AG04450 (cell line): ENCODE data around the gene BRICD5. TPM values are rescaled to one million over a fixed set of nuclear protein-coding genes. Genes with fewer than 3 reads are reported as not detected.

Source experiments
- CTCF ChIA-PET: fragments of 300-600, 350-600 bp; formaldehyde crosslinking; extraction: SDS; loops from one replicate; lab custom pipeline; 2022; ENCODE audit warnings: antibody characterized with exemption, inconsistent platforms; lab: Charles Lee
- POLR2A ChIA-PET: fragments of 350-600 bp; formaldehyde crosslinking; extraction: SDS; loops from one replicate; lab custom pipeline; 2021; ENCODE audit warnings: antibody characterized with exemption, inconsistent platforms; lab: Yijun Ruan, JAX
- DNase-seq: peaks from one replicate; pipeline ENCODE4 v3.0.0-alpha.2; 2011; ENCODE audit warnings: low read depth, low spot score
- H3K27ac ChIP-seq: one replicate; pipeline ENCODE4 v1.5.1; 2012; ENCODE audit warnings: low read depth, low read length, control low read depth
- H3K27me3 ChIP-seq: one replicate; pipeline ENCODE4 v1.6.0; 2012; ENCODE audit warnings: low read length; ENCODE audit not compliant: control insufficient read depth, insufficient read depth
- H3K4me3 ChIP-seq: 2 replicates; pipeline ENCODE4 v1.5.1; 2011; ENCODE audit warnings: mild to moderate bottlenecking, low read depth, low read length, control low read depth
- H3K9me3 ChIP-seq: 2 replicates; pipeline ENCODE4 v1.5.1; 2012; ENCODE audit warnings: low read length; ENCODE audit not compliant: control insufficient read depth, insufficient read depth
- polyA plus RNA-seq: library from polyadenylated mRNA; depleted of rRNA; stranded (reverse); fragments of >200 nt; gene quantifications from 2 replicates; pipeline ENCODE4 v1.2.3, GENCODE V29; 2011
- TF ChIP-seq, protein P1 (sequence below): IDR thresholded peaks from 2 replicates; pipeline ENCODE4 v1.5.1; 2011; ENCODE audit warnings: low read depth, low read length, control low read depth, inconsistent platforms

Gene BRICD5
- polyA plus RNA-seq, 1 experiment = 0.37 TPM

GRCh38 chr16:2223221-2223941, 12.7 kb upstream of the BRICD5 start, which contains the start of gene E4F1:
Gene E4F1, plus strand, starts transcription at chr16:2223591. Its CDS starts 23 bp downstream, at chr16:2223614.
- Histone ChIP-seq H3K27ac (peak within 1 kb of the TSS; percentile 47), H3K9me3 (no peaks in the 10 kb centered on the region; the same call in 1 of the 2 replicates), H3K4me3 (peak within 1 kb of the TSS; percentile 85), H3K27me3 (no peaks in the 10 kb centered on the region)
- ChIA-PET CTCF (no interaction called here), POLR2A (no interaction called here)
- DNase-seq = peak; percentile 98
- TF ChIP-seq, protein P1, sequence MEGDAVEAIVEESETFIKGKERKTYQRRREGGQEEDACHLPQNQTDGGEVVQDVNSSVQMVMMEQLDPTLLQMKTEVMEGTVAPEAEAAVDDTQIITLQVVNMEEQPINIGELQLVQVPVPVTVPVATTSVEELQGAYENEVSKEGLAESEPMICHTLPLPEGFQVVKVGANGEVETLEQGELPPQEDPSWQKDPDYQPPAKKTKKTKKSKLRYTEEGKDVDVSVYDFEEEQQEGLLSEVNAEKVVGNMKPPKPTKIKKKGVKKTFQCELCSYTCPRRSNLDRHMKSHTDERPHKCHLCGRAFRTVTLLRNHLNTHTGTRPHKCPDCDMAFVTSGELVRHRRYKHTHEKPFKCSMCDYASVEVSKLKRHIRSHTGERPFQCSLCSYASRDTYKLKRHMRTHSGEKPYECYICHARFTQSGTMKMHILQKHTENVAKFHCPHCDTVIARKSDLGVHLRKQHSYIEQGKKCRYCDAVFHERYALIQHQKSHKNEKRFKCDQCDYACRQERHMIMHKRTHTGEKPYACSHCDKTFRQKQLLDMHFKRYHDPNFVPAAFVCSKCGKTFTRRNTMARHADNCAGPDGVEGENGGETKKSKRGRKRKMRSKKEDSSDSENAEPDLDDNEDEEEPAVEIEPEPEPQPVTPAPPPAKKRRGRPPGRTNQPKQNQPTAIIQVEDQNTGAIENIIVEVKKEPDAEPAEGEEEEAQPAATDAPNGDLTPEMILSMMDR = no peak

DNA sequence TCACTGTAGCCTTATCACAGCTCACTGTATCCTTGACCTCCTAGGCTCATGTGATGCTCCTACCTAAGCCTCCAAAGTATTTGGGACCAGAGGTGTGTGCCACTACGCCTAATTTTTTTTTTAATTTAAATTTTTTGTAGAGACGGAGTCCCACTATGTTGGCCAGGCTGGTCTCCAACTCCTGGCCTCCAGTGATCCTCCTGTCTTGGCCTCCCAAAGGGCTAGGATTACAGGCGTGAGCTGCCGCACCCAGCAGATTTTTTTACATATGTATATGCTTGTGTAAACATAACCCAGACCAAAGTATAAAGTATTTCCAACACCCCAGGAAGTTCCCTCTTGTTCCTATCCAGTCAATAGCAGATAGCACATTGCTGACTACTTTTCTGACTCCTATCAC, 5.7 kb upstream of the BRICD5 start:
- H3K27me3 ChIP-seq = no peaks in the 10 kb centered on the region
- TF ChIP-seq, protein P1 = no peak
- no peak overlapping the region for H3K27ac ChIP-seq
- CTCF ChIA-PET = no interaction called here
- POLR2A ChIA-PET = interaction anchor here (0.7 kb wide), 1 partner anchor 273 kb away, joined by 4 read pairs; no protein-coding TSS in a partner anchor
- no peak overlapping the region for H3K4me3 ChIP-seq
- H3K9me3 ChIP-seq = no peaks in the 10 kb centered on the region
- no peak for DNase-seq

- Histone ChIP-seq H3K9me3 (no peaks in the 10 kb centered on the region), H3K27me3 (no peaks in the 10 kb centered on the region), H3K27ac (peak within 1 kb of the TSS; percentile 87), H3K4me3 (peak within 1 kb of the TSS; percentile 77)
- POLR2A ChIA-PET = interaction anchor here (0.6 to 1.7 kb wide), 7 partner anchors 8 to 318 kb away, joined by 3 to 27 read pairs (median 3); partner anchors contain the start of gene TRAF7
- CTCF ChIA-PET = no interaction called here
- TF ChIP-seq, protein P1 = no peak
- no peak for DNase-seq
Measured at GRCh38 chr16:2214719-2214968, 4.0 kb upstream of the BRICD5 start, which contains the start of gene PGP. Gene PGP, minus strand, starts transcription at chr16:2214840. Its CDS starts 63 bp downstream, at chr16:2214777.

- CTCF ChIA-PET = no interaction called here
- H3K27ac ChIP-seq = no peak overlapping the region
- no peak for DNase-seq
- TF ChIP-seq, protein P1 = no peak
- H3K4me3 ChIP-seq = peak overlapping the region; percentile 67
- H3K27me3 ChIP-seq = no peaks in the 10 kb centered on the region
- no peaks in the 10 kb centered on the region; the same call in 1 of the 2 replicates for H3K9me3 ChIP-seq
- POLR2A ChIA-PET = interaction anchor here (0.6 to 1.7 kb wide), 8 partner anchors 8 to 318 kb away, joined by 3 to 27 read pairs (median 4); partner anchors contain the start of gene TRAF7
Measured at GRCh38 chr16:2213817-2214718, 3.4 kb upstream of the BRICD5 start.
